AG09319 (cell line): ENCODE data around the gene ALS2.
A peak's percentile ranks its signal among the peaks of the same experiment; 100 is the strongest.
"Not testable (repeated sequence)": the region's sequence is repeated elsewhere in the genome, so short reads cannot be mapped to it uniquely, and the experiment has no call there.

Source experiments
- DNase-seq: peaks from one replicate; pipeline ENCODE4 v3.0.0-alpha.2; 2010; ENCODE audit warnings: low read depth; ENCODE audit errors: extremely low read depth
- CTCF ChIP-seq: IDR thresholded peaks from 2 replicates; pipeline ENCODE4 v1.5.1; 2011; ENCODE audit warnings: low read depth, mild to moderate bottlenecking, inconsistent platforms, low read length, moderate library complexity

The ALS2 gene

GRCh38 chr2:201798914-201799285 lies 18.2 kb upstream of the ALS2 start:
- DNase-seq: not testable (repeated sequence)
- TF ChIP-seq CTCF: peak; percentile 60

GRCh38 chr2:201798252-201798913 lies 17.6 kb upstream of the ALS2 start:
- peak; percentile 83 for DNase-seq
- TF ChIP-seq CTCF: no peak

- peak; percentile 78 for DNase-seq
- TF ChIP-seq CTCF: no peak
Measured at GRCh38 chr2:201797175-201797840, 16.6 kb upstream of the ALS2 start.

- no peak for DNase-seq
- no peak for TF ChIP-seq CTCF
Measured at GRCh38 chr2:201796478-201796865, 15.7 kb upstream of the ALS2 start.

GRCh38 chr2:201795607-201796477 lies 15.1 kb upstream of the ALS2 start:
- no peak for DNase-seq
- peak; percentile 82 for TF ChIP-seq CTCF

GRCh38 chr2:201794294-201794693 lies 13.6 kb upstream of the ALS2 start:
- DNase-seq: no peak
- TF ChIP-seq CTCF: no peak

- no peak for DNase-seq
- TF ChIP-seq CTCF: no peak
Measured at GRCh38 chr2:201793631-201794030, 12.9 kb upstream of the ALS2 start.
